Activated B cell treated with CpG ODN at 0.5 μM for 24 hours (primary cell): Measurements from ENCODE around the gene LCN15. TPM values are rescaled to one million over a fixed set of nuclear protein-coding genes. Genes with fewer than 3 reads are reported as not detected.
"Not testable (repeated sequence)": the region's sequence is repeated elsewhere in the genome, so short reads cannot be mapped to it uniquely, and the experiment has no call there.

Source experiments
- ATAC-seq: fragments of 200-7000 bp; cut with Tn5 transposase; one replicate; pipeline ENCODE4 v1.10.0; 2021; ENCODE audit warnings: low read depth, mild to moderate bottlenecking, moderate library complexity
- CTCF ChIA-PET: fragments of 350-600 bp; sonication (Branson Sonifier 250); formaldehyde crosslinking; loops from one replicate; lab custom pipeline; 2021; ENCODE audit warnings: antibody characterized with exemption; lab: Charles Lee
- POLR2A ChIA-PET: fragments of 350-600 bp; sonication (Branson Sonifier 250); formaldehyde crosslinking; loops from one replicate; lab custom pipeline; 2021; ENCODE audit warnings: antibody characterized with exemption; lab: Charles Lee
- DNase-seq: peaks from one replicate; pipeline ENCODE4 v3.0.0; 2022
- H3K27ac Mint-ChIP-seq: one replicate; pipeline ENCODE4 v1.8.0; 2020; ENCODE audit warnings: mixed read lengths
- H3K27me3 Mint-ChIP-seq: one replicate; pipeline ENCODE4 v1.8.0; 2021; ENCODE audit warnings: mixed read lengths
- H3K36me3 Mint-ChIP-seq: one replicate; pipeline ENCODE4 v1.8.0; 2021; ENCODE audit warnings: low read depth, mixed read lengths
- H3K4me1 Mint-ChIP-seq: one replicate; pipeline ENCODE4 v1.8.0; 2021; ENCODE audit warnings: mixed read lengths
- H3K4me3 Mint-ChIP-seq: one replicate; pipeline ENCODE4 v1.8.0; 2020; ENCODE audit warnings: mild to moderate bottlenecking, mixed read lengths
- H3K9me3 Mint-ChIP-seq: one replicate; pipeline ENCODE4 v1.8.0; 2020; ENCODE audit warnings: mixed read lengths
- CTCF ChIP-seq: fragments of 200-600 bp; IDR thresholded peaks from one replicate; pipeline ENCODE4 v1.8.0; 2022; ENCODE audit warnings: antibody characterized with exemption, mild to moderate bottlenecking
- intact Hi-C: fragments of 100-400 bp; cut with micrococcal nuclease; formaldehyde crosslinking; loops from one replicate; pipeline ENCODE4 v1.15.1; 2024
- total RNA-seq: library from RNA; stranded (reverse); gene quantifications from 2 replicates; pipeline ENCODE4 v1.2.3, GENCODE V29; 2022

The LCN15 gene
- total RNA-seq, 1 donor from 2014 or later = not detected

GRCh38 chr9:136757328-136757727, 7.0 kb downstream of the LCN15 start:
- H3K27me3 Mint-ChIP-seq = no peaks in the 10 kb centered on the region
- ATAC-seq (peak; percentile 54), DNase-seq (no peak)
- no peak for TF ChIP-seq CTCF
- ChIA-PET CTCF (interaction anchor here (0.8 to 3.0 kb wide), 8 partner anchors 9 to 289 kb away, joined by 3 to 22 read pairs (median 4); no protein-coding TSS in a partner anchor), POLR2A (interaction anchor here (0.9 to 9.1 kb wide), 9 partner anchors 8 to 57 kb away, joined by 3 to 132 read pairs (median 11); partner anchors contain the start of genes LCN10 and LCN6)
- intact Hi-C loops = loop anchor here (1.0 to 2.0 kb wide), 2 partner anchors 8 to 29 kb away; no protein-coding TSS in a partner anchor
- H3K27ac Mint-ChIP-seq = peak overlapping the region; percentile 83
- H3K36me3 Mint-ChIP-seq = peaks cover 8% of the 10 kb centered on the region
- H3K4me3 Mint-ChIP-seq = peak overlapping the region; percentile 68
- H3K9me3 Mint-ChIP-seq = peaks cover 6% of the 10 kb centered on the region
- H3K4me1 Mint-ChIP-seq = peaks cover 63% of the 10 kb centered on the region

DNA sequence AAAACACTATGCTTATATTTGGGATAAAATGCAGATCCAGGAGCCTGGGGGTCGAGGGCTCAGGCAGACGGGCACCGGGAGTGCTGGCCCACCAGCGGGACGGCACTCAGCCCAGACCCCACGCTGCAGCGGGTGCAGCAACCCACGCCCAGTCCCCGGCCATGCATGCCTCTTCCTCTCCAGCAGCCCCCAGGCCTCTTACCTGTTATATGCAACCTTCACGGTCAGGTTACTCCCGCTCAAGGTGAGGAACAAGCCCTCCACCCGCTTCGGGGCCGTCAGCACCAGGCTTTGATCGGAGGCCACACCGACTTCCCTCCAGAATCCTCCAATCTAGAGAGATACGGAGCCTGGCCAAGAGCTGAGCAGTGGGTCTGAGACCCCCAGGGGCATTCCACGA, 7.5 kb downstream of the LCN15 start:
- Mint-ChIP-seq H3K4me1 (peaks cover 63% of the 10 kb centered on the region), H3K27ac (peak overlapping the region; percentile 83), H3K4me3 (peak overlapping the region; percentile 68), H3K27me3 (no peaks in the 10 kb centered on the region), H3K9me3 (peaks cover 9% of the 10 kb centered on the region), H3K36me3 (peaks cover 10% of the 10 kb centered on the region)
- no peak for TF ChIP-seq CTCF
- ATAC-seq = no peak
- DNase-seq = no peak
- ChIA-PET CTCF (interaction anchor here (0.8 to 3.0 kb wide), 4 partner anchors 10 to 290 kb away, joined by 3 to 22 read pairs (median 7); no protein-coding TSS in a partner anchor), POLR2A (interaction anchor here (1.1 to 9.1 kb wide), 6 partner anchors 8 to 56 kb away, joined by 4 to 132 read pairs (median 25); partner anchors contain the start of genes LCN10 and LCN6)
- intact Hi-C loops = loop anchor here (1.0 to 2.0 kb wide), 2 partner anchors 8 to 28 kb away; no protein-coding TSS in a partner anchor

DNA sequence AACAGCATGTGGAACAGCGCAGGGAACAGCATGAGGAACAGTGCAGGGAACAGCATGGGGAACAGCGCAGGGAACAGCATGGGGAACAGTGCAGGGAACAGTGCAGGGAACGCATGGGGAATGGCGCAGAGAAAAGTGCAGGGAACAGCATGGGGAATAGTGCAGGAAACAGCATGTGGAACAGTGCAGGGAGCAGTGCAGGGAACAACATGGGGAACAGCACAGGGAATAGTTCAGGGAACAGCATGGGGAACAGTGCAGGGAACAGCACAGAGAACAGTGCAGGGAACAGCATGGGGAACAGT, 8.2 kb downstream of the LCN15 start:
- Mint-ChIP-seq H3K4me1 (peaks cover 62% of the 10 kb centered on the region), H3K36me3 (peaks cover 10% of the 10 kb centered on the region), H3K27ac (no peak overlapping the region), H3K27me3 (no peaks in the 10 kb centered on the region), H3K4me3 (no peak overlapping the region), H3K9me3 (peaks cover 12% of the 10 kb centered on the region)
- TF ChIP-seq CTCF = no peak
- POLR2A ChIA-PET = interaction anchor here (2.4 to 9.1 kb wide), 2 partner anchors 10 to 28 kb away, joined by 14 to 132 read pairs; no protein-coding TSS in a partner anchor
- CTCF ChIA-PET = no interaction called here
- intact Hi-C loops = loop anchor here (2.0 kb wide), 1 partner anchor 27 kb away; no protein-coding TSS in a partner anchor
- DNase-seq (no peak), ATAC-seq (no peak)

DNA sequence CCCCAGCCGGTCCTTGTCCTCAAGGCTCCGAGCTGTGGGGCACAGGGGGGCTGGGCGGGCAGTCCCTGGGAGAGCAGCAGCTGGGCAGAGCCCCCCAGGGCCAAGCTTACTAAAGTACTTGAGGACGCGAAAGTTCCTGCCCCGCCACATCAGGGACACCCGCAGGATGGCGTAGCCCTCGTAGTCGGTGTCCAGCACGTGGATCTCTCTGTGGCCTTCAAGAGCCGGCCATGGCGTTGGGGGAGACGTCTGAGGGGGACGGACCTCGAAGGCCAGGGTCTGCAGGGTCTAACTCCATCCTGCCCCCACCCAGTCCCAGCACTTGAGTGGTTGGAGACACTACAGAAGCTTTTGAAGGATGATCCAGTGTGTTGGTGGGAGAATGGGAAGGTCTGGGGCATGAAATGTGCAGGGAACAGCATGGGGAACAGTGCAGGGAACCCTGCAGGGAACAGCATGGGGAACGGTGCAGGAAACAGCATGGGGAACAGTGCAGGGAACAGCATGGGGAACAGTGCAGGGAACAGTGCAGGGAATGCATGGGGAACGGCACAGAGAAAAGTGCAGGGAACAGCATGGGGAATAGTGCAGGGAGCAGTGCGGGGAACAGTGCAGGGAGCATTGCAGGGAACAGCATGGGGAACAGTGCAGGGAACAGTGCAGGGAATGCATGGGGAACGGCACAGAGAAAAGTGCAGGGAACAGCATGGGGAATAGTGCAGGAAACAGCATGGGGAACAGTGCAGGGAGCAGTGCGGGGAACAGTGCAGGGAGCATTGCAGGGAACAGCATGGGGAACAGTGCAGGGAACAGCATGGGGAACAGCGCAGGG, 8.8 kb downstream of the LCN15 start:
- CTCF ChIA-PET, H3K4me3 Mint-ChIP-seq: not testable (repeated sequence)
- peaks cover 61% of the 10 kb centered on the region for H3K4me1 Mint-ChIP-seq

GRCh38 chr9:136754626-136755301, 9.6 kb downstream of the LCN15 start:
- intact Hi-C loops = no loop called here

More for the DNA sequence above, 8.8 kb downstream of the LCN15 start:
- Mint-ChIP-seq H3K9me3 (peaks cover 12% of the 10 kb centered on the region), H3K36me3 (peaks cover 10% of the 10 kb centered on the region)
- not testable (repeated sequence) for DNase-seq, H3K27ac Mint-ChIP-seq, ATAC-seq, H3K27me3 Mint-ChIP-seq
- POLR2A ChIA-PET = interaction anchor here (0.9 to 9.1 kb wide), 3 partner anchors 11 to 27 kb away, joined by 5 to 132 read pairs (median 8); no protein-coding TSS in a partner anchor
- intact Hi-C loops = loop anchor here (2.0 kb wide), 1 partner anchor 27 kb away; no protein-coding TSS in a partner anchor

More at GRCh38 chr9:136754626-136755301, 9.6 kb downstream of the LCN15 start:
- DNase-seq = no peak
- POLR2A ChIA-PET = interaction anchor here (0.6 to 1.8 kb wide), 3 partner anchors 11 to 65 kb away, joined by 4 to 10 read pairs (median 6); no protein-coding TSS in a partner anchor
- Mint-ChIP-seq H3K4me3 (no peak overlapping the region), H3K36me3 (peaks cover 10% of the 10 kb centered on the region), H3K27ac (peak overlapping the region; percentile 65), H3K27me3 (no peaks in the 10 kb centered on the region), H3K9me3 (peaks cover 12% of the 10 kb centered on the region), H3K4me1 (peaks cover 63% of the 10 kb centered on the region)
- no peak for TF ChIP-seq CTCF
- CTCF ChIA-PET = no interaction called here
- no peak for ATAC-seq
